AML-193 (cell line): Measurements from ENCODE around the gene MROH7.

Source experiments
- DNase-seq, 2 experiments: peaks; one replicate each; lab custom pipeline; 2025; lab: John Stamatoyannopoulos, UW

MROH7 gene

DNA sequence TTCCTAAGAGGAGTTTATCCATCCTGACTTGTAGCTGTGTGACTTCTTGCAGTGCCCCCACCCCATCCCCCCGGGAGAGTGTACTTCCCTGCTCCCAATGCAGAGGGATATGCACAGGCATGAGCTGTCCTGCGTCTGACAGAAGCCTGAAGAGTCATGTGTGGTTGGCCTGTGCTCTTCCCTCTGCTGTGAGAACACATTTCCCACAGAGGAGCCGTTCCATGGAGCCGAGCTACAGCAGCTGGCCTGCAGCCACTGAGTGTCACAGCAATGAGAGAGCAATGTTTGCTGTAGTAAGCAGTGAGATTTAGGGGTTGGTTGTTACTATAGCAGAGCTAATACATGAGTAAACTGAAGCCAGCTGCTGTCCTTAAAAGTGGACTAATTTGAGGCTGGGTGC is 100.7 kb downstream of the MROH7 start:
- no peak for DNase-seq

DNA sequence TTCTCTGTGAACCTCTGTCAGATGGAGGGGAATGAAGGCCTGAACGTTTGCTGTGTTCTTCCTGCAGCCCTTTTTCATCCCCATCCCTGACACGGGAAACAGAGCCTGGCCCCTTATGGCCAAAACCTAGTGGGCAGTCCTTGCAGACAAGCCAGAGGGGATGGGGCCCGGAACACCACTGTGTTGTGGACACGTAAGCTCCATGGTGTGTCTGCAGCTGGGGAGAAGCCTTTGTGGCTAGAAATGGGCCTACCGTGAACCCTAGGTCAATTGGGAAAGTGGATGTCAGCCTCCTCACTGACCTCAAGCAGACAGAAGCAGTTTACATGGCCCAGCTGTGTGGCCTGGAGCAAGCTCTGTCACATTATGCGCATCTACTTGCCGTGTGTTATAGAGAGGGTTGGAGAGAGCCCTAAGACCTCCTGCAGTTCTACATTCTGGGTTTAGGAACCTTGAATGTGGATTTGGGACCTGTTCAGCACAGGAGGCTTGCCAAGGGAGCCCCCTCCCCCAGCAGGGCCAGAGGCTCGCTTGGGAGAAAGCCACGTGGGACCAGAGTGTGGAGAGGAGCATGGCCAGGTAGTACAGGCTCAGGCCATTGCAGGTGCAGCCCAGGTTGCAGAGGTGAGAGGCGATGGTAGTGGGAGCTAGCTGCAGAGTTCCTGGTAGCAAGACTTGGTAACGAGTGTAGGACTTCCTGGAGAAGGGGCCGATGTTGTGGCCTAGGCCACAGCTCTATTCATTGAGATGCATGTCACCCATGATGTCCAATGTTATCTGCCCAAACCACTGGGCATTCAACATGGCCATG is 102.0 kb downstream of the MROH7 start:
- no peak for DNase-seq

DNA sequence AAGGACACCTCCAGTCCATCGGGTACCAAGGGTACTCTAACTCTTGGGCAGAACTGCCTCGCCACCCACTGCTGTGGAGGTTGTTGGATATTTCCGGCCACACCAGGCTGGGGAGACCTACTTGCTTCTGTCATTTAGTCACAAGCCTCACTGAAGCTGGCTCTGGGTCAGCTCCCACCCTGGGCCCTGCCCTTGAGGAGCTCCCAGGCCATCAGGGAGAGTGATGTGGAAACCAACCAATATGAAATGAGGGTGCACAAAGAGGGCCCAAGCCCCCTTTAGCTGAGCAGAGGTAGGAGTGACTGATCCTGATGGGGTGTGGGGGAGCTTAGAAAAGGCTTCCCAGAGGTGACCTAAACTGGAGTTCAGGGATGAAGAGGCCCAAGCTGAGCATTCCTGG is 103.1 kb downstream of the MROH7 start:
- DNase-seq: no peak

DNA sequence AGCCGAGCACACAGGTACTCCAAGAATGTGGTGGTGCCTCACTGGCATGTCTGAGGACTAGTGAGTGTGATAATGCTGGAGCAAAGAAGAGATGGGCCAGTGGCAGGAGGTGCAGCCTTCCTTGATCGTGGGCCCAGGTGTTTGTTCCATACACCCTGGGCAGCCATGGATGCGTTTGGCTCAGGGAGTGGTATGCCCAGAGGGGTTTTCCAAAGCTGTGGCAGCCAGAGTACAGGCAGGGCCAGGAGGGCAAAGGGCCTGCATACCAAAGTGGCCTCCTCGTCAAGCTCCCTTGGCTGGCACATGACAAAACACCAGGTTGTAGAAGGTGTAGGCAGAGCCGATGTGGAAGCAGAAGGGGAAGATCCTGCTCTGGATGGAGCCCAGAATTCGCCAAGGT is 103.7 kb downstream of the MROH7 start:
- no peak for DNase-seq

DNA sequence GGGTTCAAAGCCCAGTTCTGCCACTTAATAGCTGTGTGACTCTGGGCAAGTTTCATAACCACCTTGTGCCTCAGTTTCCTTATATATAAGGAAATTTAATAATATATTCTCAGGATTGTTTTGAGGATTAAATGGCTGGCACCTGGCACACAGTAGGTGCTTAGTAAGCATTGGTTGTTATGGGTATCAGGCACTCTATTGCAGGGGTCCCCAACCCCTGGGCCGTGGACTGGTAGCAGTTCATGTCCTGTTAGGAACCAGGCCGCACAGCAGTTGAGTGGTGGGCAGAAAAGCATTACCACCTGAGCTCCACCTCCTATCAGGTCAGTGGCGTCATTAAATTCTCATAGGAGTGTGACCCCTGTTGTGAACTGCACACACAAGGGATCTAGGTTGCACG is 104.3 kb downstream of the MROH7 start:
- no peak for DNase-seq

DNA sequence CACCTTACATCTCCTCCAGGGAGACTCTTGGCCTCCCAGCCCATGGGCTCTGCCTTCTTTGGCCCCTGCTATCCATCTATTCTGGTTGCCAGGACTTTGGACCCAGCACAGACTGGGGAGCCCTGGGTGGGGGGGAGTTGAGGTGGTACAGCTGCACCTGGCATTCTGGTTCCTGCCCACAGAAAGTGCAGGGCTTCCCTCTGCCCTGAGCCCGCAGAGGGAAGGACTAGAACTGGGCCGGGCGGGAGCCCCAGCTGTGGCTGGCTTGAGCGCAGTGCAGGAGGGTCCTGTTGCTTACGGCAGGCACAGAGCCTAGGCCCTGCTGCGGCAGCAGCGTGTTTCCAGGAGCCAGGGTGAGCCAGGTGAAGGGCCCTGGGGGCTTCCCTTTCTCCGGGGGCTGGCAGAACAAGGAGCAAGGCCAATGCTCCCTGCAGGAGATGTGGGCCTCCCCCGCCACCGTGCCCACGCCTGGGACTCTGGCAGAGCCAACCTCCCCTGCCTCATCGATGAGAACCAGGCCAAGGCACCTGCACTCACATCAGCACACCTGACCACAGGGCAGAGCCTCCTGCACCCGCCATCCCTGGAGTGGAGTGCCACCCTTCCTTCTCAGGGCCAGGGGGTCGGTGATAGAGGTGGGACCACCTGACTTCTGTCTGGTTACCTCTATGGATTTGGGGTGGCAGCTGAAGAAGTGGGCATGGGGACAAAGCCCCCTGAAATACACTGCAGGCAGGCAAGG is 106.7 kb downstream of the MROH7 start:
- no peak for DNase-seq

DNA sequence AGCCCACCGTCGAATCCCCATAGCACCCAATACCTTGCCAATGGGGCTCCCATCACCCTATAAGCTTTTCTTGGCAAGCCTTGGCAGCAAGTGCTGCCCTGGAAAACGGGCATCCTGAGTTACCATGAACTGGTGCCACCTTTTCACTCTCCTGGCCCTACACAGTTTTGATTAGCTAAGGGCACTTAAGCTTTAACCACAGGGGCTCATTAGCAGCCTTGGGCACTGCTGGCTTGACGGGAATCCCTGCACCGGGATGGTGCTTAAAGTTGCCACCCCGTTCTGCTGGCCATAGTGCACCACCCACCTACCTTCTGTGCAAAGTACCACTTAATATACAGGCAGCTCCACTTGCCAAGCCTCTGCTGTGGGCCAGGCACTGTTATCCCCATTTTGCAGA is 109.0 kb downstream of the MROH7 start:
- no peak for DNase-seq

DNA sequence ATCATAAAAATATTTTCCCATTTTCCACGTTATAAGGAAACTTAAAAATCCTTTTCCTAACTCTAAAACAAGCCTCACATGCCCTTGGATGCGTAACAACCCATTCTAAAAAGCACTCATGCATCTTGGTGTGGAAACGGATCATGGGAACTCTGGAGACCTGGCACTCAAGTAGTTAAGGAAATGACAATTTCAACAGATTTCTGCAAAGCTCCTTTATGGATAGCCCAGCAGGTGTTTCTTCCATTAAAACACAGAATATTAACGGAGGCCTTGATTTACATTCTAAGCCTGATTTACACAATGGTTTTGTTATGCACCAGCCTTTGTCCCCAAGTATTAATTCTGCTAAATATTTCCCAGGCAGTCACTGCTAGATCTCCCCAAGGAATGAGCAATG is 109.8 kb downstream of the MROH7 start:
- no peak for DNase-seq

DNA sequence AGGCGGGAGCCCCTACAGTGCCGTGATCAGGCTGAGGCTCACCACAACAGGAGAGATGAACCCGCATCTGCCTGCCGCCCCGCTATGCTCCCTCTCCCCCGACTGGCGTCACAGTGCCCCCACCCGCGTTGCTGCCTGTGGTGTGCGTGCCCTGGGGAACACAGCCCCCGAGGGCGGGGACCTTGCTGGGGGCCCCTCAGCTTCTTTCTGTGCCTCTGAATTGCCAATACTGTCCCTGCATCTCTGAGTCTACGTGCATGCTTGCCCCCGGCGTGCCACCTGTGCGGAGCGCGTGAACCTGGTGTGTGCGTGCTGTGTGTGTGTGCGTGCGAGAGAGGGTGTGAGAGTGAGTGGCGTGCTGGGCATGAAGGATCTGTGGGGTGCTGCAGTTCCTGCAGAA is 112.5 kb downstream of the MROH7 start:
- no peak for DNase-seq

DNA sequence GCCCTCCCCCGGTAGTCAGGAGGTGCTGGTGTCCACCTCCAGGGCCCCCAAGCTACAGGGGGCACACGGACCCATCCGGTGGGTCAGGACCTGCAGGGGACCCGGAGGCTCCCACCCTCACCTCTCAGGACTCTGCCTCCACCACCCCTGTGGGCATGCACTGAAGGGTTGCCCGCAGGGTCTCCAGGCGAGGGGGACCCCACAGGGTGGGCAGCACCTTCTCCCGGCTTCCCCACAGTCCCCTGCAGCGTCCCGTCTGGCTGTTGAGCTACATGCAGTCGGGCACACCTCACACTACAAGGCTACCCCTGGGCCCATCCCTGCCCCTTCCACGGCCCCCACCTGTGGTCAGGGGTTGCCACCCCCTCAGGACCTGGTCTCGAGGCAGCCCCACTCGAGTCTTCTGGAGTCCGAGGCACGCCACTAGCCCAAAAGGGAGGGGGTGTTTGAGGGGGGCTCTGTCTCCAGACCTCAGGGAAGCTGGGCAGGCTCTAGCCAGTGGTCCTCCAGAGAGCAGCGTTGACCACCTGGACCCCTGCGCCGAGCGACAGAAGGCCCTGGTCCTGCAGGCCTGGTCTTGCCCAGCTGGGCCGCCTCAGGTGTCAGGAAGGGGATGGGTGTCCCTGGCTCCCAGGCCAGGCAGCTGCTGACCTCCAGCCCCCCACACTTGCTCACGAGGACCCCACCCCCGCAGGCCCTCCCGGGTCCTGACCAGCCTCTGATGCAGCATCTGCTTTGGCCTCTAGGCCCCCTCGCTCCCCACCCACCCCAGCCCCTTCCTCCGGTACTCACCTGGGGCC is 113.1 kb downstream of the MROH7 start:
- no peak for DNase-seq

DNA sequence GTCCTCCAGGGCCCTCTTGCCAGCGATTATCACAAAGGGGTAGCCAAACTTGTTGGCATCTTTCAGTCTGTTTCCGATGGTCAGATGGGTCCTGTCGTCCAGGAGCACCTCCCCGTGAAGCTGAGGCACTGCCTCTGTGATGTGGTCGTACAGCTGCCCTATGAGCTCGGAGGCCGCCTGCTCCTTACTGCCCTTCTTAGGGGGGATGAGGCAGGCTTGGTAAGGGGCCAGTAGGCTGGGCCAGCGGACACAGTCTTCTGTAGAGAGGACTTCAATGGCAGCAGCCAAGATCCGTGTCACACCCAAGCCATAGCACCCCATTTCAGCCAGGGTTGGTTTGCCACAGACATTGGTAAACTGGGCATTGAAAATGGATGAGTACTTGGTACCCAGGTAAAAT is 116.2 kb downstream of the MROH7 start:
- DNase-seq: no peak

DNA sequence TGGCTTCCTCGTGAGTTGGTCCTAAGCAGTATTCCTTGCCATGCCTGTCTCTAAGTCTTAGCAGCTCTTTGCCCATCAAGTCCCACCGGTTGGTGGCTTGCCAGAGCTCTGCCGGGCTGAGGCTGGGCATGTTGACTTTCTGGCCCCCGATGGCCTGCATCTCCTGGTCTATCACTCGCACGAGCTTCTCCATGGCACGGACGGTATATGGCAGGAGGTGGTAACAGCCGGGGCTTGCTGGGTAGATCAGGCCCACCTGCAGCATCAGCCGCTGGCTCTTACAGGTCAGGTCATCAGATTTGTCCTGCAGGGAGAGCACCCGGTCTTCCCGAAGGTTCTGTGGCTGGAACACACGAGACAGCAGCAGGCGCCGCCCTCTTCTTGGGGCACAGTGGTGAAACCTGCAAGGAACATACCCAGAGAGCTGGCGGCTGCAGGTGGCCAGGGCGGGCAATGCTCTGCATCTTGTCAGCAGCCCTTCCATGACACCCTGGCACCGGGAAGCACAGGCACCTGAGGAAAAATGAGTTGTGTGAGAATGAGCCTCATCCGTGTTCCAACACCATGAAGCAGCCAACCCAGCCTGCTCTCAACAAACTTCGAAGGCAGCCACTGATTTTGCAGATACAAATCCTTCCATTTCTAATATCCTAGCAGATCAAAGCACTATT is 117.2 kb downstream of the MROH7 start:
- no peak for DNase-seq
